IPS DF 6.9 (cell line): ENCODE measurements around the gene KDM8.

Experiments used
- DNase-seq: peaks from one replicate; pipeline ENCODE4 v3.0.0-alpha.2; 2013; ENCODE audit warnings: low read depth, low spot score
- H3K27ac ChIP-seq: one replicate; pipeline ENCODE4 v1.5.1; 2013; ENCODE audit warnings: low read length, control low read depth
- H3K27me3 ChIP-seq: 2 replicates; pipeline ENCODE4 v1.6.1; 2013; ENCODE audit warnings: mild to moderate bottlenecking, low read length; ENCODE audit not compliant: control insufficient read depth, insufficient read depth
- H3K36me3 ChIP-seq: 2 replicates; pipeline ENCODE4 v1.6.1; 2013; ENCODE audit warnings: low read length; ENCODE audit not compliant: control insufficient read depth, insufficient read depth
- H3K4me1 ChIP-seq: 2 replicates; pipeline ENCODE4 v1.6.1; 2013; ENCODE audit warnings: low read length; ENCODE audit not compliant: control insufficient read depth, insufficient read depth
- H3K4me3 ChIP-seq: 2 replicates; pipeline ENCODE4 v1.5.1; 2013; ENCODE audit warnings: mild to moderate bottlenecking, low read length
- H3K9me3 ChIP-seq: 2 replicates; pipeline ENCODE4 v1.6.1; 2013; ENCODE audit warnings: low read length, inconsistent platforms; ENCODE audit not compliant: control insufficient read depth, insufficient read depth
- WGBS: extraction: QIAGEN DNeasy Blood & Tissue Kit; methylation state at CpG from one replicate; pipeline ENCODE4 v1.1.7; 2013; ENCODE audit warnings: mixed read lengths, missing lambda C conversion rate; ENCODE audit not compliant: insufficient read length, insufficient coverage; 5-methylcytosine and 5-hydroxymethylcytosine counted together

Gene KDM8

GRCh38 chr16:27237219-27238015 is 34.1 kb downstream of the KDM8 start:
- Histone ChIP-seq H3K36me3 (no peaks in the 10 kb centered on the region), H3K9me3 (no peaks in the 10 kb centered on the region), H3K27me3 (no peaks in the 10 kb centered on the region), H3K4me3 (no peak overlapping the region), H3K27ac (no peak overlapping the region), H3K4me1 (no peaks in the 10 kb centered on the region)
- WGBS, result no CpG with 5 or more reads among the region's 22 CpGs
- no peak for DNase-seq

- no peak for DNase-seq
- Histone ChIP-seq H3K27ac (no peak overlapping the region), H3K27me3 (no peaks in the 10 kb centered on the region), H3K4me1 (no peaks in the 10 kb centered on the region), H3K36me3 (no peaks in the 10 kb centered on the region), H3K4me3 (no peak overlapping the region), H3K9me3 (no peaks in the 10 kb centered on the region)
- no CpG with 5 or more reads among the region's 16 CpGs for WGBS
These were observed 34.8 kb downstream of the KDM8 start for GRCh38 chr16:27238016-27238587.

GRCh38 chr16:27238591-27238990 is 35.3 kb downstream of the KDM8 start:
- WGBS, result no CpG with 5 or more reads among the region's 2 CpGs
- Histone ChIP-seq H3K9me3 (no peaks in the 10 kb centered on the region), H3K4me1 (no peaks in the 10 kb centered on the region; the same call in 1 of the 2 replicates)

GRCh38 chr16:27239026-27239425 is 35.7 kb downstream of the KDM8 start:
- Histone ChIP-seq H3K27ac (no peak overlapping the region), H3K4me3 (no peak overlapping the region), H3K36me3 (no peaks in the 10 kb centered on the region), H3K27me3 (no peaks in the 10 kb centered on the region), H3K4me1 (no peaks in the 10 kb centered on the region; the same call in none of the 2 replicates), H3K9me3 (no peaks in the 10 kb centered on the region)
- WGBS, result no CpG with 5 or more reads among the region's 5 CpGs
- DNase-seq, result no peak

More at GRCh38 chr16:27238591-27238990, 35.3 kb downstream of the KDM8 start:
- DNase-seq, result no peak
- Histone ChIP-seq H3K4me3 (no peak overlapping the region), H3K27me3 (no peaks in the 10 kb centered on the region), H3K27ac (no peak overlapping the region), H3K36me3 (no peaks in the 10 kb centered on the region)

GRCh38 chr16:27239906-27240655 is 36.8 kb downstream of the KDM8 start:
- Histone ChIP-seq H3K36me3 (no peaks in the 10 kb centered on the region), H3K9me3 (no peaks in the 10 kb centered on the region), H3K4me3 (no peak overlapping the region), H3K27ac (no peak overlapping the region), H3K4me1 (no peaks in the 10 kb centered on the region; the same call in none of the 2 replicates), H3K27me3 (no peaks in the 10 kb centered on the region)
- no CpG with 5 or more reads among the region's 9 CpGs for WGBS
- no peak for DNase-seq

- Histone ChIP-seq H3K27me3 (no peaks in the 10 kb centered on the region), H3K36me3 (no peaks in the 10 kb centered on the region), H3K4me1 (no peaks in the 10 kb centered on the region; the same call in none of the 2 replicates), H3K9me3 (no peaks in the 10 kb centered on the region), H3K4me3 (no peak overlapping the region), H3K27ac (no peak overlapping the region)
- WGBS, result no CpG with 5 or more reads among the region's 6 CpGs
- DNase-seq, result no peak
These were observed 37.7 kb downstream of the KDM8 start for GRCh38 chr16:27240948-27241531.

GRCh38 chr16:27241658-27242057 is 38.3 kb downstream of the KDM8 start:
- Histone ChIP-seq H3K27me3 (no peaks in the 10 kb centered on the region), H3K9me3 (no peaks in the 10 kb centered on the region), H3K4me3 (no peak overlapping the region), H3K36me3 (no peaks in the 10 kb centered on the region), H3K27ac (no peak overlapping the region), H3K4me1 (no peaks in the 10 kb centered on the region; the same call in none of the 2 replicates)
- no CpG with 5 or more reads among the region's 13 CpGs for WGBS
- DNase-seq, result no peak

- Histone ChIP-seq H3K27ac (no peak overlapping the region), H3K9me3 (no peaks in the 10 kb centered on the region), H3K27me3 (no peaks in the 10 kb centered on the region), H3K36me3 (no peaks in the 10 kb centered on the region), H3K4me1 (no peaks in the 10 kb centered on the region; the same call in none of the 2 replicates), H3K4me3 (no peak overlapping the region)
- WGBS, result no CpG with 5 or more reads among the region's 2 CpGs
- no peak for DNase-seq
These were observed 39.1 kb downstream of the KDM8 start for GRCh38 chr16:27242398-27242797.

- H3K4me3 ChIP-seq, result no peak overlapping the region
- no peaks in the 10 kb centered on the region for H3K27me3 ChIP-seq
- no peak overlapping the region for H3K27ac ChIP-seq
- no peaks in the 10 kb centered on the region; the same call in none of the 2 replicates for H3K4me1 ChIP-seq
- H3K36me3 ChIP-seq, result no peaks in the 10 kb centered on the region
- no peaks in the 10 kb centered on the region for H3K9me3 ChIP-seq
- WGBS, result no CpG with 5 or more reads among the region's 13 CpGs
- DNase-seq, result no peak
These were observed 39.7 kb downstream of the KDM8 start for GRCh38 chr16:27242868-27243590.
